Body of pancreas (tissue), 4 donors: ENCODE measurements around the gene SIPA1L3. TPM values are rescaled to one million over a fixed set of nuclear protein-coding genes. Genes with fewer than 3 reads are reported as not detected.

Experiments used
- ATAC-seq: fragments of 150-250 bp; one replicate; pipeline ENCODE4 v1.9.1; 2016
- DNase-seq, 4 donors: peaks; one replicate each; pipeline ENCODE4 v3.0.0-alpha.2; 2019
- H3K27ac ChIP-seq, 4 donors: fragments of 200-600 bp; sonication (generic); 1 replicate in 3 of 4; 2 replicates in 1 of 4; pipeline versions ENCODE4 v1.5.1 to v1.6.1; 2016 to 2019; ENCODE audit warnings: mild to moderate bottlenecking in 1 of 4, mixed read lengths in 1 of 4, moderate library complexity in 1 of 4
- H3K27me3 ChIP-seq, 2 donors: fragments of 200-600 bp; sonication (generic); one replicate each; pipeline ENCODE4 v1.6.0; 2016; ENCODE audit warnings: mild to moderate bottlenecking in 1 of 2
- H3K36me3 ChIP-seq, 2 donors: fragments of 200-600 bp; sonication (generic); replicated peaks in 1 of 2; 2 replicates each; pipeline ENCODE4 v1.5.1; 2016; ENCODE audit warnings: low read depth in 2 of 2; ENCODE audit not compliant: insufficient read depth in 1 of 2
- H3K4me1 ChIP-seq: fragments of 200-600 bp; sonication (generic); one replicate; pipeline ENCODE4 v1.6.0; 2016
- H3K4me3 ChIP-seq, 2 donors: fragments of 200-600 bp; sonication (generic); 1 replicate in 1 of 2; 2 replicates in 1 of 2; pipeline ENCODE4 v1.5.1; 2016 to 2019
- H3K9me3 ChIP-seq, 3 donors: fragments of 200-600 bp; sonication (generic); 1 replicate in 2 of 3; 2 replicates in 1 of 3; pipeline ENCODE4 v1.5.1; 2016
- POLR2A ChIP-seq, 3 donors: fragments of 450-650 bp; IDR thresholded peaks; one replicate each; pipeline ENCODE4 v1.6.1; 2016; ENCODE audit warnings: antibody characterized with exemption in 3 of 3, mild to moderate bottlenecking in 2 of 3
- WGBS, 2 donors: methylation state at CpG; one replicate each; pipeline ENCODE4 v1.1.5; 2017; 5-methylcytosine and 5-hydroxymethylcytosine counted together
- intact Hi-C: fragments of 100-400 bp; cut with DNase I; formaldehyde crosslinking; loops from one replicate; pipeline ENCODE4 v1.15.1; 2023
- total RNA-seq, 2 donors: library from RNA; depleted of rRNA; stranded (reverse); fragments of >200 nt; gene quantifications; one replicate each; pipeline ENCODE4 v1.1.0, GENCODE V29; 2016
- TF ChIP-seq, protein P1 (sequence below), 7 experiments: fragments of 450-650 bp in 4 of 7; fragments of 200-600 bp in 3 of 7; sonication (generic) in 3 of 7; IDR thresholded peaks; one replicate each; pipeline ENCODE4 v1.5.1; 2016 to 2019; ENCODE audit warnings: antibody characterized with exemption in 7 of 7

The SIPA1L3 gene
- total RNA-seq, 2 donors from 2014 or later, result 41.5 to 62.0 TPM

DNA sequence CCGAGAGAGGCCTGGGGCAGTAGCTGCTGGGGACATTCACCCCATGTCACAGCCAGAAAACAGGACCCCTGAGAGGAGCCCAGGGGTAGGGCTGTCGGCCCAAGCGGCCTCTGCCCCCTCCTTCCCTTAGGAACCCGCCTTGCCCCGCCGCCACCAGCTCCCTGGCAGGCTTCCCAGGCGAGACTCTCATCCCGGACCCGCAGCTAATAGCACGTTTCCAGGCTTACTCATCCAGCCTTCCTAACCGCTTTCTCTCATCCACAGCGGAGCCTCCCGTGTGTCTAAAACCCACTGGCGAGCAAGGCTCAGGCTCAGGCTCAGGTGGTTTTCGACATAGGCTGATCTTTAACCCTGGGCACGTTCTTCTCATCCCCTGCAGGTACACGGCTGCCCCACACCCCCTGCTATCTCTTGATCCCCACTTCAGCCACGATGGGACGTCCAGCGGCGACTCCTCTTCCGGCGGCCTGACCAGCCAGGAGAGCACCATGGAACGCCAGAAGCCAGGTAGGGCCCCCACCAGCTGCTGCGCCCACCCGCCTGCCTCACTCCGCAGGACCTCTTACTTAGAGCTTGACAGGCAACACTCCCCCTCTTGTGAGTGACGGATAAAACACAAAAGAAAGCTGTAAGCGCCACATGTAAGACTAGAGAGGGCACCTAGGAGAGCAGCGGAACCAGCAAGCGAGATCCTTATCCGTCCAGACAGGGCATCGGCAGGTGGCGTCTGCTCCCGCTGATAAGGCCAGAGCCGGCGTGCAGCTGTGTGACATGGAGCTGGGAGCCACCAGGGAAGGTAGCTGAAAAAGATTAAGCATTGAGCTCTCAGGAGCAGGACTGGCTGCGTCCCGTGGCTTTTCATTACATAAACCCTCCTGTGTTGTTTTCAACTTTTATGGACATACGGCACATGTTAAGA is 245.7 kb downstream of the SIPA1L3 start:
- H3K4me3 ChIP-seq, result no peak overlapping the region
- no peak overlapping the region for H3K27ac ChIP-seq
- TF ChIP-seq, protein P1, sequence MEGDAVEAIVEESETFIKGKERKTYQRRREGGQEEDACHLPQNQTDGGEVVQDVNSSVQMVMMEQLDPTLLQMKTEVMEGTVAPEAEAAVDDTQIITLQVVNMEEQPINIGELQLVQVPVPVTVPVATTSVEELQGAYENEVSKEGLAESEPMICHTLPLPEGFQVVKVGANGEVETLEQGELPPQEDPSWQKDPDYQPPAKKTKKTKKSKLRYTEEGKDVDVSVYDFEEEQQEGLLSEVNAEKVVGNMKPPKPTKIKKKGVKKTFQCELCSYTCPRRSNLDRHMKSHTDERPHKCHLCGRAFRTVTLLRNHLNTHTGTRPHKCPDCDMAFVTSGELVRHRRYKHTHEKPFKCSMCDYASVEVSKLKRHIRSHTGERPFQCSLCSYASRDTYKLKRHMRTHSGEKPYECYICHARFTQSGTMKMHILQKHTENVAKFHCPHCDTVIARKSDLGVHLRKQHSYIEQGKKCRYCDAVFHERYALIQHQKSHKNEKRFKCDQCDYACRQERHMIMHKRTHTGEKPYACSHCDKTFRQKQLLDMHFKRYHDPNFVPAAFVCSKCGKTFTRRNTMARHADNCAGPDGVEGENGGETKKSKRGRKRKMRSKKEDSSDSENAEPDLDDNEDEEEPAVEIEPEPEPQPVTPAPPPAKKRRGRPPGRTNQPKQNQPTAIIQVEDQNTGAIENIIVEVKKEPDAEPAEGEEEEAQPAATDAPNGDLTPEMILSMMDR (IDR thresholded peaks at IDR 0.05), result no peak
- no peak for TF ChIP-seq POLR2A (IDR thresholded peaks at IDR 0.05)
- DNase-seq, result no peak
- 92 to 93% methylated on average over 31 to 40 of the region's 40 CpGs for WGBS, 2 donors
- H3K36me3 ChIP-seq, result peaks cover 4 to 8% of the 10 kb centered on the region in 2 donors
- no peak for ATAC-seq
- H3K4me1 ChIP-seq, result no peaks in the 10 kb centered on the region
- H3K9me3 ChIP-seq, result no peaks in the 10 kb centered on the region
- no peaks in the 10 kb centered on the region for H3K27me3 ChIP-seq
- intact Hi-C loops, result no loop called here

DNA sequence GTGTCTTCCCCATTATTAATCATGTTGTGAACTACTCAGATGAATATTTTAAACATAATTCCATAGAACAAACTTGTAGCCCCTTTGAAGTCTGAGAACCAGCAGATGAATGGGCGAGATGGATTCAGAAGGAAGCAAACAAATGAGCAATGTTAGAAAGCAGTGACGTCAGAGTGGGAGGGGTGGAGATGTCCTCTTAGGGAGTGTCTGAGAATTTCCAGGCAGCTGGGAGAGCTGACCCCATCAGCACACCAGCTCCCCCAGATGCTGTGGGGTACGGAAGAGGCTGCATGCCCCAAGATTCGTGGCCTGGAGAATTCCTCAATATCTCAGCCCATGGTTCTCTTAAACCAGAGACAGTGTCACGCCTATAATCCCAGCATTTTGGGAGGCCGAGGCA is 248.4 kb downstream of the SIPA1L3 start:
- no peak for DNase-seq
- TF ChIP-seq POLR2A (IDR thresholded peaks at IDR 0.05), result no peak
- TF ChIP-seq, protein P1 (IDR thresholded peaks at IDR 0.05), result no peak
- no peak overlapping the region for H3K27ac ChIP-seq
- H3K9me3 ChIP-seq, result no peaks in the 10 kb centered on the region
- no peaks in the 10 kb centered on the region for H3K27me3 ChIP-seq
- ATAC-seq, result no peak
- H3K4me1 ChIP-seq, result no peaks in the 10 kb centered on the region
- H3K4me3 ChIP-seq, result no peak overlapping the region
- H3K36me3 ChIP-seq, result peaks cover 4 to 8% of the 10 kb centered on the region in 2 donors
- intact Hi-C loops, result no loop called here
- WGBS, 2 donors, result 79 to 81% methylated on average over 6 of the region's 6 CpGs

DNA sequence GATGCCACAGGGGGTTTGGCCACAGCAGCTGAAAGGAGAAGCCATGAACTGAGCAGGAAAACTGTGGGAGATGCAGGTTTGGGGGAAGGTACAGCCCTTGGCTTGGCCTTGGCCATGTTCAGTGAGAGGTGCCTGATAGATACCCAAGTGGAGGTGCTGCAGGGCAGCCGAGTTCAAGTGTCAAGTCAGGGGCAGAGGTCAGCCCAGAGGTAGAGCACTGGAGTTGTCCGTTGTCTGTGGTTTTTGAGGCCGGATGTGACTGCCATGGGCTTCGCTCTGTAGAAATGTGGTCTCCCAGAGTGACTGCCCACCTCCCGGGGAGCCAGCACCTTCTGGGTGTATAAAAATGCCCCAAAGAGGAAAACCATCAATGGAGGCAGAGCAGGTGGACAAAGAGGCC is 251.7 kb downstream of the SIPA1L3 start:
- no peak overlapping the region for H3K4me3 ChIP-seq
- H3K27ac ChIP-seq, result no peak overlapping the region
- ATAC-seq, result no peak
- peaks cover 0 to 13% (median 0%) of the 10 kb centered on the region in 3 donors for H3K9me3 ChIP-seq
- intact Hi-C loops, result no loop called here
- no peak for DNase-seq
- TF ChIP-seq, protein P1 (IDR thresholded peaks at IDR 0.05), result no peak
- no peak for TF ChIP-seq POLR2A (IDR thresholded peaks at IDR 0.05)
- no peaks in the 10 kb centered on the region for H3K4me1 ChIP-seq
- peaks cover 9 to 10% of the 10 kb centered on the region in 2 donors for H3K36me3 ChIP-seq
- 83 to 93% methylated on average over 5 of the region's 5 CpGs for WGBS, 2 donors
- H3K27me3 ChIP-seq, result no peaks in the 10 kb centered on the region

DNA sequence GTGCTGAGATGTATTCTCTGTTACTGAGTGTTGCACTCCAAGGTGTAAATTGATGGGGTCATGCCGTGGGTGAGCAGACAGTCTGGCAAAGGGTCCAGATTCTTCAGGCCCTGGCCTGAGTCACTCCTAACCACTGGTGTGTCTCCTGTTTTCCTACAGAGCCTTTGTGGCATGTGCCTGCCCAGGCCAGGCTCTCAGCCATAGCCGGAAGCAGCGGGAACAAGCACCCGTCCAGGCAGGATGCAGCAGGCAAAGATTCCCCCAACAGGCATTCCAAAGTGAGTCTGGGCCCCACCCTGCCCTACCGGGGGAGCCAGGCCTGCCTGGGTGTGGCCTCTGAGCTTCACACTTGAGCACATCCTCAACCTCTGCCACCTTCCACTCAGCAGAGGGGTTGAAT is 255.1 kb downstream of the SIPA1L3 start:
- no peaks in the 10 kb centered on the region for H3K4me1 ChIP-seq
- intact Hi-C loops, result no loop called here
- H3K27ac ChIP-seq, result no peak overlapping the region
- peaks cover 9 to 12% of the 10 kb centered on the region in 2 donors for H3K36me3 ChIP-seq
- no peak overlapping the region for H3K4me3 ChIP-seq
- 93% methylated on average over 5 of the region's 5 CpGs; no CpG with 5 or more reads in 1 of the 2 donors for WGBS, 2 donors
- no peak for DNase-seq
- no peak for ATAC-seq
- TF ChIP-seq POLR2A (IDR thresholded peaks at IDR 0.05), result no peak
- TF ChIP-seq, protein P1 (IDR thresholded peaks at IDR 0.05), result no peak
- H3K27me3 ChIP-seq, result no peaks in the 10 kb centered on the region
- peaks cover 0 to 13% (median 0%) of the 10 kb centered on the region in 3 donors for H3K9me3 ChIP-seq
